Endothelial cell of umbilical vein (primary cell): ENCODE measurements around the gene CNTN5. TPM values are rescaled to one million over a fixed set of nuclear protein-coding genes. Genes with fewer than 3 reads are reported as not detected.

Experiments used
- BruUV-seq: library from RNA; stranded (reverse); fragments of 400-500 nt; replicated peaks from 2 replicates; lab custom pipeline; 2021; lab: Mats Ljungman, UMichigan
- CTCF ChIA-PET: fragments of 300-600, 350-600 bp; sonication (Branson Sonifier 250); formaldehyde crosslinking; loops from one replicate; lab custom pipeline; 2021; ENCODE audit warnings: antibody characterized with exemption, inconsistent platforms; lab: Charles Lee
- POLR2A ChIA-PET: fragments of 300-600, 350-600 bp; sonication (Branson Sonifier 250); formaldehyde crosslinking; loops from one replicate; lab custom pipeline; 2021; ENCODE audit warnings: antibody characterized with exemption, inconsistent platforms; lab: Charles Lee
- DNase-seq: peaks from one replicate; pipeline ENCODE4 v3.0.0-alpha.2; 2011; ENCODE audit warnings: low read depth, low spot score
- FAIRE-seq: peaks from 2 replicates; lab custom pipeline; 2011; peaks lifted over from hg19 to GRCh38; lab: Jason Lieb, UNC
- H2AFZ ChIP-seq: 2 replicates; pipeline ENCODE4 v1.6.0; 2012; ENCODE audit warnings: low read depth, low read length, control low read depth, inconsistent platforms
- H3K27ac ChIP-seq: 2 replicates; pipeline ENCODE4 v1.5.1; 2011; ENCODE audit warnings: low read depth, mild to moderate bottlenecking, control low read depth, low read length, moderate library complexity; ENCODE audit not compliant: insufficient read depth
- H3K27me3 ChIP-seq, 2 experiments: 2 replicates each; pipeline versions ENCODE4 v1.6.0 to v1.6.1; 2011; ENCODE audit warnings: low read length in 2 of 2, mixed read lengths in 1 of 2; ENCODE audit not compliant: control insufficient read depth in 2 of 2, insufficient read depth in 2 of 2
- H3K36me3 ChIP-seq, 2 experiments: 2 replicates in 1 of 2; 3 replicates in 1 of 2; pipeline ENCODE4 v1.5.1; 2011; ENCODE audit warnings: low read length in 2 of 2, mild to moderate bottlenecking in 1 of 2, moderate library complexity in 1 of 2; ENCODE audit not compliant: control insufficient read depth in 2 of 2, insufficient read depth in 2 of 2; ENCODE audit errors: extremely low read depth in 1 of 2
- H3K4me1 ChIP-seq: 3 replicates; pipeline ENCODE4 v1.5.1; 2011; ENCODE audit warnings: mild to moderate bottlenecking, low read length; ENCODE audit not compliant: control insufficient read depth, insufficient read depth; ENCODE audit errors: extremely low read depth
- H3K4me2 ChIP-seq: 2 replicates; pipeline ENCODE4 v1.6.1; 2011; ENCODE audit warnings: low read length, control low read depth, mixed read lengths; ENCODE audit not compliant: insufficient read depth
- H3K4me3 ChIP-seq, 3 experiments: fragments of 200-600 bp in 1 of 3; sonication (generic), shearing (Covaris generic) in 1 of 3; replicated peaks in 1 of 3; 2 replicates each; pipeline ENCODE4 v1.5.1; 2011 to 2016; ENCODE audit warnings: control low read depth in 3 of 3, low read length in 3 of 3, mild to moderate bottlenecking in 2 of 3, inconsistent platforms in 1 of 3, low read depth in 1 of 3, moderate library complexity in 1 of 3; ENCODE audit not compliant: insufficient read depth in 1 of 3
- H3K79me2 ChIP-seq: 2 replicates; pipeline ENCODE4 v1.6.0; 2012; ENCODE audit warnings: low read length, inconsistent platforms; ENCODE audit not compliant: control insufficient read depth, insufficient read depth
- H3K9ac ChIP-seq: replicated peaks from 2 replicates; pipeline ENCODE3; 2011; ENCODE audit warnings: low read length, control low read depth; ENCODE audit not compliant: insufficient read depth; ENCODE audit errors: extremely low read depth
- H3K9me1 ChIP-seq: replicated peaks from 3 replicates; pipeline ENCODE4 v1.6.0; 2011; ENCODE audit warnings: mild to moderate bottlenecking, low read length; ENCODE audit not compliant: control insufficient read depth, insufficient read depth; ENCODE audit errors: extremely low read depth
- H3K9me3 ChIP-seq: replicated peaks from 2 replicates; pipeline ENCODE4 v1.5.1; 2012; ENCODE audit warnings: low read length, inconsistent platforms; ENCODE audit not compliant: control insufficient read depth, insufficient read depth
- H4K20me1 ChIP-seq: replicated peaks from 2 replicates; pipeline ENCODE3; 2011; ENCODE audit warnings: mild to moderate bottlenecking, low read length; ENCODE audit not compliant: control insufficient read depth, insufficient read depth; ENCODE audit errors: extremely low read depth
- CTCF ChIP-seq, 2 donors: IDR thresholded peaks; 1 replicate in 1 of 2; 2 replicates in 1 of 2; pipeline ENCODE4 v1.5.1; 2011; ENCODE audit warnings: low read length in 2 of 2, mild to moderate bottlenecking in 2 of 2, moderate library complexity in 2 of 2, control low read depth in 1 of 2, inconsistent platforms in 1 of 2, low read depth in 1 of 2; ENCODE audit not compliant: insufficient read depth in 1 of 2; ENCODE audit errors: extremely low read depth in 1 of 2
- EZH2 ChIP-seq: IDR thresholded peaks from 2 replicates; pipeline ENCODE4 v1.6.1; 2012; ENCODE audit warnings: borderline replicate concordance, low read depth, mild to moderate bottlenecking, moderate library complexity, low read length, inconsistent platforms; ENCODE audit not compliant: severe bottlenecking
- GATA2 ChIP-seq: IDR thresholded peaks from 2 replicates; pipeline ENCODE4 v1.7.0; 2011; ENCODE audit warnings: low read depth, mild to moderate bottlenecking, moderate library complexity, mixed read lengths, low read length; ENCODE audit not compliant: insufficient read length, insufficient read depth
- JUN ChIP-seq: IDR thresholded peaks from 2 replicates; pipeline ENCODE4 v1.6.1; 2011; ENCODE audit warnings: borderline replicate concordance, low read depth; ENCODE audit not compliant: insufficient read length, insufficient read depth
- POLR2A ChIP-seq: IDR thresholded peaks from 2 replicates; pipeline ENCODE4 v1.6.1; 2012; ENCODE audit warnings: low read depth, mild to moderate bottlenecking, control low read depth, low read length
- dilution Hi-C: fragments of 300-500 bp; cut with MboI; formaldehyde crosslinking; loops from one replicate; pipeline ENCODE4 v1.15.0; 2019; ENCODE audit warnings: low sequenced_read_pairs; ENCODE audit not compliant: extremely low pct_ligation_motif_present
- intact Hi-C: fragments of 100-400 bp; cut with micrococcal nuclease; formaldehyde crosslinking; loops from one replicate; pipeline ENCODE4 v1.10.0; 2022
- polyA plus RNA-seq, 4 experiments: library from polyadenylated mRNA; depleted of rRNA in 3 of 4; stranded (reverse) in 3 of 4; unstranded in 1 of 4; fragments of >200 nt; gene quantifications; 2 replicates each; pipeline versions ENCODE4 v1.2.1 to v1.2.3, GENCODE V29; 2011 to 2012; ENCODE audit warnings: missing spikeins in 1 of 4
- total RNA-seq: library from RNA; stranded (reverse); gene quantifications from 2 replicates; pipeline ENCODE4 v1.2.3, GENCODE V29; 2021
- TF ChIP-seq, protein P1 (sequence below): IDR thresholded peaks from 2 replicates; pipeline ENCODE4 v1.6.1; 2011; ENCODE audit not compliant: insufficient read depth, insufficient read length

CNTN5 gene
- total and polyA plus RNA-seq, 2 donors (not counting 3 experiments of a cell fraction or from before 2014, with no cell fraction given) = not detected

DNA sequence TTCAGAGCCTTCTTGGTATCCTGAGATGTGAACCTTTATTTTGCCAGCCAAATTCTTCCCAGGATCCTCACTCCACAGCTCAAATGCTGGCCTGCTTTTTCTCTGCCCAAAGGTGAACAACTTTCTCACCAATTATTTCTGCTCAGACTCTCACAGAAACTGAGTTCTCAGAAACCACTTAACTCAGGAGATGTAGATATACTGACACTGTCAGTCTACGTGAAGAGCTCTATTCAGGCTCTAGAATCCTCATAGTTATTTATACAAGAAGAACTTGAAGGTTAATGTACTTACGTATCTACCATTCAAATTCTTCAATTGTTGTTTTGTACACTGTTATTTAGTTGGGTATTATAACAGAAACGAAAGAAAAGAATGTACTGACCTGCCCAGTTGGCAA lies 666.1 kb downstream of the CNTN5 start:
- TF ChIP-seq EZH2 = no peak
- no peaks in the 10 kb centered on the region for H3K9me1 ChIP-seq

DNA sequence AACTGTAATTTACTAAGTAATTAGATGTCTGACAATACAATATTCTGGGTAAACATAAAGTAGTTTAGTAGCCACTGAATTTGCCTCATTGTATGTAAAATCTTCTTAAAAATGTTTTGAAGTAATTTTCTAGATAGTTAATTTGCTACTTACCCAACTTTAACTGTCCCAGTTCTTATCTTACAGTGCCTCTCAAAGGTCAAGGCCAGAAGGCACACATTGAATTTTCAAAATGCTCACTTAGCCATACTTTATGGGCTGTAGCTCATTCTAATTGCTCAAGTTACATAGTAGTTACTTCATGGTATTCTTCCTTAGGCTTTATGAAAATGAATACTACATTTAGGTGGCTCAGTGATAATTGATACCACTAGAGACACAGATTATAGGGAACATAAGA lies 666.6 kb downstream of the CNTN5 start:
- CTCF ChIA-PET = no interaction called here
- POLR2A ChIA-PET = no interaction called here
- BruUV-seq = no TSS peak
- intact Hi-C loops = no loop called here
- H3K36me3 ChIP-seq = no peaks in the 10 kb centered on the region
- no peaks in the 10 kb centered on the region for H3K9me1 ChIP-seq
- no peak for TF ChIP-seq POLR2A
- no peak for TF ChIP-seq GATA2
- TF ChIP-seq, protein P1, sequence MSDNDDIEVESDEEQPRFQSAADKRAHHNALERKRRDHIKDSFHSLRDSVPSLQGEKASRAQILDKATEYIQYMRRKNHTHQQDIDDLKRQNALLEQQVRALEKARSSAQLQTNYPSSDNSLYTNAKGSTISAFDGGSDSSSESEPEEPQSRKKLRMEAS = no peak
- no peak for TF ChIP-seq EZH2
- TF ChIP-seq CTCF (IDR thresholded peaks at IDR 0.05; ENCODE audit: extremely low read depth in 1 of 2, insufficient read depth in 1 of 2, low read depth in 1 of 2, low read length in 2 of 2) = no peak
- TF ChIP-seq JUN = no peak
- H3K4me1 ChIP-seq = no peaks in the 10 kb centered on the region
- no peak overlapping the region for H3K4me2 ChIP-seq
- H3K27ac ChIP-seq = no peak overlapping the region
- H3K9me3 ChIP-seq = no peaks in the 10 kb centered on the region
- H3K4me3 ChIP-seq = no peak overlapping the region
- H2AFZ ChIP-seq = no peak overlapping the region
- FAIRE-seq (no peak), DNase-seq (no peak)
- no peaks in the 10 kb centered on the region for H3K27me3 ChIP-seq
- no peaks in the 10 kb centered on the region for H4K20me1 ChIP-seq
- dilution Hi-C loops = no loop called here
- H3K9ac ChIP-seq = no peak overlapping the region
- H3K79me2 ChIP-seq = no peaks in the 10 kb centered on the region

More for the DNA sequence above, 666.1 kb downstream of the CNTN5 start:
- Histone ChIP-seq H3K4me3 (no peak overlapping the region), H3K36me3 (no peaks in the 10 kb centered on the region), H3K79me2 (no peaks in the 10 kb centered on the region), H3K27me3 (no peaks in the 10 kb centered on the region), H3K27ac (no peak overlapping the region), H3K9me3 (no peaks in the 10 kb centered on the region), H3K9ac (no peak overlapping the region), H2AFZ (no peak overlapping the region), H3K4me1 (no peaks in the 10 kb centered on the region), H3K4me2 (no peak overlapping the region), H4K20me1 (no peaks in the 10 kb centered on the region)
- BruUV-seq = no TSS peak
- FAIRE-seq (no peak), DNase-seq (no peak)
- CTCF ChIA-PET = no interaction called here
- dilution Hi-C loops (no loop called here), intact Hi-C loops (no loop called here)
- POLR2A ChIA-PET = no interaction called here
